IPS-15b (cell line): ENCODE measurements around the gene GXYLT1.
"Not testable (repeated sequence)": the region's sequence is repeated elsewhere in the genome, so short reads cannot be mapped to it uniquely, and the experiment has no call there.

Experiments used
- H3K27me3 ChIP-seq: one replicate; pipeline ENCODE4 v1.6.1; 2013; ENCODE audit warnings: low read length; ENCODE audit not compliant: control insufficient read depth, insufficient read depth
- H3K36me3 ChIP-seq: one replicate; pipeline ENCODE4 v1.6.1; 2013; ENCODE audit warnings: low read length; ENCODE audit not compliant: control insufficient read depth, insufficient read depth
- H3K4me1 ChIP-seq: one replicate; pipeline ENCODE4 v1.6.1; 2013; ENCODE audit warnings: mild to moderate bottlenecking, low read length; ENCODE audit not compliant: control insufficient read depth, insufficient read depth
- H3K4me3 ChIP-seq: one replicate; pipeline ENCODE4 v1.5.1; 2013; ENCODE audit warnings: low read depth, low read length
- H3K9ac ChIP-seq: one replicate; pipeline ENCODE4 v1.6.1; 2013; ENCODE audit warnings: low read depth, mild to moderate bottlenecking, low read length
- H3K9me3 ChIP-seq: one replicate; pipeline ENCODE4 v1.6.1; 2013; ENCODE audit warnings: mild to moderate bottlenecking, low read length; ENCODE audit not compliant: control insufficient read depth, insufficient read depth

The GXYLT1 gene

DNA sequence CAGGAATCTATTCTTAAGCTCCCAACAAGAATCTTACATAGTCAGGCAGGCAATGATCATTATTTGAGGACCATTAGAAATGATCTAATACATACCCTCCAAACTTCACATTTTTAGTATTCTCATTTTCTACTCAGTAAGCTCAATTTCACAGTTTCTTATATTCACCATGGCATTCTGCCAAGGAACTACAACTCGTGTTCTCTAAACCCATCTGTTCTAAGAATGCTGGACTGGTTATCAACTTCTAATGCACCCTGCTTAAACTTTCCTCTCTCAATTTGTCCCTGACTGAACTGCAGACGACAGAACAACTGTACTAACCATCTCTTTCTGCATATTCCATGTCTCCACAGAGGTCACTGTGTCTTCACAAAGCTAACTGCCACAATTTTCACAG, 58.6 kb downstream of the GXYLT1 start:
- no peaks in the 10 kb centered on the region for H3K27me3 ChIP-seq
- no peaks in the 10 kb centered on the region for H3K9me3 ChIP-seq
- H3K36me3 ChIP-seq: no peaks in the 10 kb centered on the region
- no peaks in the 10 kb centered on the region for H3K4me1 ChIP-seq
- H3K9ac ChIP-seq: no peak overlapping the region
- no peak overlapping the region for H3K4me3 ChIP-seq

DNA sequence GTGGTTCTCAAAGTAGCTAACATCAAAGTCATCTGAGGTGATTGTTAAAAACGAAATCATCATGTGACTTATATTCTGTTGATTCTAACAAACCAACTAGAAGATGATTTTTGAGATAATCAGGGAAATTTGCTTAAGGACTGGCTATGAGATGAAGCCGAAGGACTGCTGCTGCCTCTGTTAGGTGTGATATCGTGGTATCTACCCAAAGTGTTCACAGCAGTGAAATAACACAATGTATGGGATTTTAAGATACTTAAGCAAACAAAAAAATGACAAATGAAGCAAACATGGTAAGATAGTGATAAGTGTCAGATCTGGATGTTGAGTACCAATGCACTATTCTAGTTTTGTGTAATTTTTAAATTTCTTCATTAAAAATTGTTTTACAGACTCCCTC, 59.1 kb downstream of the GXYLT1 start:
- Histone ChIP-seq H3K9me3 (no peaks in the 10 kb centered on the region), H3K9ac (no peak overlapping the region), H3K4me1 (no peaks in the 10 kb centered on the region), H3K27me3 (no peaks in the 10 kb centered on the region), H3K36me3 (no peaks in the 10 kb centered on the region), H3K4me3 (no peak overlapping the region)

DNA sequence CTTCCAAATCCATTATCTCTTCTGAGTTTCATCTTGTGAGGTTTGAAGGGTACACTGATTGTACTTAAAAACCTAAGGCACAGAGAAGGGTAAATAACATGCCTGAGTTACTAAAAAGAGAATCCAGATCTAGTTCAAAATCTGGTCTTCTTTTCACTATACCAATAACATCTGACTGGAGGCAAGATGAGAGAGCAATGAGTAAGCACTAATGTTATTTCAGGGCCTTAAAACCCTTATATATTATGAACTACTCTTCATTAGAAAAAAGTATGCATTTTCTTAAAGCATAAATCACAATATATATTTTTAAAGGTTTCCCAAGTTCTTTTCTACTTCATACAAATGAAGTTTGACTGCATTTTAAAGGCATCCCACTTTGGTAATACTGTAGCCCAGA, 60.2 kb downstream of the GXYLT1 start:
- Histone ChIP-seq H3K4me3 (no peak overlapping the region), H3K9ac (no peak overlapping the region), H3K4me1 (no peaks in the 10 kb centered on the region)

DNA sequence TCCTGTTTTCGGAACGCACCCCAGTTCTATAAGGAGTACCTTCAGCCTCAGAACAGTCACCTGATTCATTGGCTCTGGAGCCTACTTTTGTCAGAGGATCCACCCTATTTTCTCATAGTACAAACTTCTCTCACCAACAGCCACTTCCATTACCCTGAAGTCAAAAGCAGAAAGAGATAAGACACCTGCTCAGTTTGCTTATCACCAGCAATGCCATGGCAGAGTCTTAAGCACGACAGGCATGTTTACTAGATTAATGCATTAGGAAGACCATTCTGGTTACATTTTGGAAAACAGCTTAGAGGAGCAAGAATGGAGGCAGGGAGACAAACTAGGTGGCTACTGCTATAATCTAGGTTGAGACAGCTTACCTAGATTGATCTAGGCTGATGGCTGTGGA, 67.7 kb downstream of the GXYLT1 start:
- Histone ChIP-seq H3K27me3 (no peaks in the 10 kb centered on the region), H3K4me3 (no peak overlapping the region), H3K4me1 (no peaks in the 10 kb centered on the region)

More for the DNA sequence above, 60.2 kb downstream of the GXYLT1 start:
- H3K9me3 ChIP-seq: no peaks in the 10 kb centered on the region
- H3K36me3 ChIP-seq: no peaks in the 10 kb centered on the region
- H3K27me3 ChIP-seq: no peaks in the 10 kb centered on the region

DNA sequence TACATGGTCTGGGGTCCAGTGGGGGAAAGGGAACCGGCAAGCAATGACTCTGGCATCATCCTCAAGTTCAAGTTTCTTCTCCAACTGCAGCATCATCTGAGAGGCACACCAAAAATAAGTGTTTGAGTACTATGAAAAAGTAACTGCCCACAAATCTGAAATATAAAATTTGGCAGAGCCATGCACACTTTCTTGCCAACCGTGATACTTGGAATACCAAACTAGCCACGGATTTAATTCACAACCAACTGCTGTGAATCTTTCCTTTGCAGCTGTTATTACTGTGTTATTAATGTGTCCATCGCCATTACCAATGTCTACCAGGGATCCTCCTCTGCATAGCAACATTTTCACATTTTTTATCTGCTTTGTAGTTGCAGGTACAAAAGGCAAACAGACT, 74.6 kb downstream of the GXYLT1 start:
- H3K27me3 ChIP-seq: no peaks in the 10 kb centered on the region
- H3K9me3 ChIP-seq: no peaks in the 10 kb centered on the region
- no peak overlapping the region for H3K4me3 ChIP-seq
- H3K36me3 ChIP-seq: no peaks in the 10 kb centered on the region
- no peak overlapping the region for H3K9ac ChIP-seq
- H3K4me1 ChIP-seq: no peaks in the 10 kb centered on the region

More for the DNA sequence above, 67.7 kb downstream of the GXYLT1 start:
- no peaks in the 10 kb centered on the region for H3K36me3 ChIP-seq
- no peaks in the 10 kb centered on the region for H3K9me3 ChIP-seq
- H3K9ac ChIP-seq: no peak overlapping the region

DNA sequence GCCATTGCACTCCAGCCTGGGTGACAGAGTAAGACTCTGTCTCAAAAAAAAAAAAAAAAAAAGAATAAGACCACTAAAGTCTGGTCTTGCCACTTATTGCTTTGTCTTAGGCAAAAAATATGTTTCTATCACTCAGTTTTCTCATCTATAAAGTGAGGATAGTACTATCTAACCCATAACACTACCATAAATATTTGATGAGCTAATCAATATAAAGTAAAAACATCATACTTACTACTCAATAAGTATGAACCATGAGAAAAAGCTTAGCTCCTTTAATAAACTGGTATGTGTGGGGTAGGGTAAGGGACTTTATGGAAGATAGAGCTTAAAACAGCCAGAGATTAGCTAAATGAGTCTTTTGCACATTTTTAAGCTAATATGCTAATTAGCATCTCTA, 85.5 kb downstream of the GXYLT1 start:
- Histone ChIP-seq H3K36me3 (no peaks in the 10 kb centered on the region), H3K27me3 (no peaks in the 10 kb centered on the region), H3K9me3 (no peaks in the 10 kb centered on the region), H3K4me3 (no peak overlapping the region), H3K9ac (no peak overlapping the region), H3K4me1 (no peaks in the 10 kb centered on the region)

DNA sequence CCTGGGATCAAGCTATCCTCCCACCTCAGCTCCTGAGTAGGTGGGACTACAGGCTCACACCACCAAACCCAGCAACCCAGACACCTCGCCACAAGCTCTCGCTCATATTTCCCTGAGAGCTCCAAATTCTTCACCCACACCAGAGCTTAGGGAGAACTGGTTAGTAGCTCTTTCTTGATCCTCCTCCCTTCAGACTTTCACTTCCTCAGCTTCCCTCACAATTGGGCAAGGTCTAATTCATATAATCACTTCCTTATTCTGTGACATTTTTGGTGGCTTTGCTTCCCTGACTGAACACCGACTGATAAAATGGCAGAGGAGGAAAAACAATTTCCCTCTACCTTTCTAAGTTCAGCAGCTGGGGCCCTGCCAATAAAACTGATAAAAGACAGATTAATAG, 88.5 kb downstream of the GXYLT1 start:
- H3K4me1 ChIP-seq: no peaks in the 10 kb centered on the region
- H3K9ac ChIP-seq: no peak overlapping the region
- H3K4me3 ChIP-seq: no peak overlapping the region
- no peaks in the 10 kb centered on the region for H3K36me3 ChIP-seq
- H3K27me3 ChIP-seq: no peaks in the 10 kb centered on the region
- no peaks in the 10 kb centered on the region for H3K9me3 ChIP-seq

DNA sequence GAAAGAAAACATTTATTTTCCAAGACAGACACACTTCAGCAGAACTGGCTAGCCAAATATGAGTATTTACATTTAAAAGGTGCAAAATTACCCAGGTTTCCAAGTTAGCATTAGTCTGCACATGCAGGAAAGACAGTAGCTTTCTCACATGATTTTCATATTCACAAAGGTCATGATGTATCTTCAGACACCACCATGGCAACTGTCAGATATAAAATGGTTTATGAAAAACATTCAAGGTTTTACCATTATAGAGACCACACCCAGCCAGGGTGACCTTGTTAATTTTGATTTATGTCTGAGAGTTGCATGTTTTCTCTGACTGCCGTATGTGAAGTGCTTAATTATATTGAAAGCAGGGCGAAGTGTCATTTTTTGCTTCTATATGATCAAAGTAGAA, 91.2 kb downstream of the GXYLT1 start:
- H3K9ac ChIP-seq: no peak overlapping the region
- H3K9me3 ChIP-seq: peaks cover 3% of the 10 kb centered on the region
- H3K4me1 ChIP-seq: no peaks in the 10 kb centered on the region
- no peaks in the 10 kb centered on the region for H3K36me3 ChIP-seq
- no peaks in the 10 kb centered on the region for H3K27me3 ChIP-seq
- no peak overlapping the region for H3K4me3 ChIP-seq

DNA sequence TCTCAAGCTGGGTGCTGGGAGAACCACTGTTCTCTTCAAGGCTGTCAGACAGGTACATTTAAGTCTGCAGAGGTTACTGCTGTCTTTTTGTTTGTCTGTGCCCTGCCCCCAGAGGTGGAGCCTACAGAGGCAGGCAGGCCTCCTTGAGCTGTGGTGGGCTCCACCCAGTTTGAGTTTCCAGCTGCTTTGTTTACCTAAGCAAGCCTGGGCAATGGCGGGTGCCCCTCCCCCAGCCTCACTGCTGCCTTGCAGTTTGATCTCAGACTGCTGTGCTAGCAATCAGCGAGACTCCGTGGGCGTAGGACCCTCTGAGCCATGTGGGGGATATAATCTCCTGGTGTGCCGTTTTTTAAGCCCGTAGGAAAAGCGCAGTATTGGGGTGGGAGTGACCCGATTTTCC, 95.7 kb downstream of the GXYLT1 start:
- not testable (repeated sequence) for H3K9me3 ChIP-seq, H3K9ac ChIP-seq, H3K4me1 ChIP-seq, H3K4me3 ChIP-seq, H3K27me3 ChIP-seq, H3K36me3 ChIP-seq

DNA sequence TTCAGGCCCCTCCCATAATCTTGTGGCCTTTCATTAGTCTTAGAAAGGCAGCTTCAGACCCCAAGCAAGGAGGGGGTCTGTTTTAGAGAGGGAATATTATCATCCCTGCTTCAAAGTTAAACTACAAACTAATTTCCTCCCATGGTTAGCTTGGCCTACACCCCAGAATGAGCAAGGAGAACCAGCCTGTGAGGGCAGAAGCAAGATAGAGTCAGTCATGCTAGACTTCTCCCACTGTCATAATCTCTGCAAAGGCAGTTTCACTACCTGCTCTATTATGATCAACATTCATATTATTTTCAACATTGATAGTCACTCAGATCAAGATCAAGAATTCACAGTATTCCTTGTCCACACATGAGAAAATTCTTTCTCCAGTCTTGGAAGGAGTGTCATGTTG, 105.1 kb downstream of the GXYLT1 start:
- no peaks in the 10 kb centered on the region for H3K4me1 ChIP-seq
- H3K27me3 ChIP-seq: no peaks in the 10 kb centered on the region
- H3K9ac ChIP-seq: no peak overlapping the region
- H3K4me3 ChIP-seq: no peak overlapping the region
- no peaks in the 10 kb centered on the region for H3K9me3 ChIP-seq
- no peaks in the 10 kb centered on the region for H3K36me3 ChIP-seq

DNA sequence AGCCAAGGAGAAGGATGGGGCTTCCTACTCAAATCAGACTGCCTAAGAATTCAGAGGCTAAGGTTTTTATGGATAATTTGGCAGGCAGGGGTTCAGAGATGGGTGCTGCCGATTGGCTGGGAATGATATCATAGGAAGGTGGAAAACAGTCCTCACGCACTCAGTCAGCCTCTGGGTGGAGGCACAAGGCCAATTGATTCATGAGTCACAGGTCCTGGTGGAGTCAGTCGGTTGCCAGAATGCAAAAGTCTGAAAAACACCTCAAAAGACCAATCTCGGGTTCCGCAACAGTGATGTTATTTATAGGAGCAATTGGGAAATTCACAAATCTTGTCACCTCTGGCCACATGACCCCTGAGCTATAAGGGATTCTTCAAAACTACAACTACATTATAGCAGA, 105.5 kb downstream of the GXYLT1 start:
- Histone ChIP-seq H3K4me3 (no peak overlapping the region), H3K9ac (no peak overlapping the region), H3K4me1 (no peaks in the 10 kb centered on the region), H3K9me3 (no peaks in the 10 kb centered on the region), H3K36me3 (no peaks in the 10 kb centered on the region), H3K27me3 (no peaks in the 10 kb centered on the region)

DNA sequence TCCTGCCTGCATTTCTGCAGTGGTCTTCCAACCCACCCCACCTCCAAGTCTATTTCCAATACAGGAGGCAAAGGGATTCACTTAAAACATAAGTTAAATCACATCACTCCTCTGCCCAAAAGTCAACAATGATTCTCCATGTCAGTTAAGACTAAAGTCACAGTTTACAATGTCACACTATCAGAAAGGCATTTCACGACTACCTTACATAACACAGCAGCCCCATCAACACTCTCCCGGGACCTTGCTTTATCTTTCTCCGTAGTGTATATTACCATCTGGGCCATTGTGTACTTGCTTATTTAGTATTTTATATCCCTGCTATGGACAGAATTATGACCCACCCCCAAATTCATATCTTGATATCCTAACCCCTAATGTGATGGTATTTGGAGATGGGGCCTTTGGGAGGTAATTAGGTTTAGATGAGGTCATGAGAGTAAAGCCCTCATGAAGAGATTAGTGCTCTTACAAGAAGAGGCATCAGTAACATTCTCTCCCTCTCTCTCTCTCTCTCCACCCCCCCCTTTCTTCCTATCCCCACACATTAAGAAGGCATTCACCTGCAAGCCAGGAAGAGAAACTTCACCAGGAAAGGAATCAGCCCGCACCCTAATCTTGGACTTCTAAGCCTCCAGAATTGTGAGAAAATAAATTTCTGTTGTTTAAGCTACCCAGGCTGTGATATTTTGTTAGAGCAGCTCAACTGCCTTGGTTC, 112.7 kb downstream of the GXYLT1 start:
- H3K36me3 ChIP-seq: no peaks in the 10 kb centered on the region
- no peaks in the 10 kb centered on the region for H3K9me3 ChIP-seq
- no peak overlapping the region for H3K9ac ChIP-seq
- H3K4me3 ChIP-seq: no peak overlapping the region
- H3K4me1 ChIP-seq: no peaks in the 10 kb centered on the region
- no peaks in the 10 kb centered on the region for H3K27me3 ChIP-seq
